ENCODE data around the gene SLC35B1.

DNA sequence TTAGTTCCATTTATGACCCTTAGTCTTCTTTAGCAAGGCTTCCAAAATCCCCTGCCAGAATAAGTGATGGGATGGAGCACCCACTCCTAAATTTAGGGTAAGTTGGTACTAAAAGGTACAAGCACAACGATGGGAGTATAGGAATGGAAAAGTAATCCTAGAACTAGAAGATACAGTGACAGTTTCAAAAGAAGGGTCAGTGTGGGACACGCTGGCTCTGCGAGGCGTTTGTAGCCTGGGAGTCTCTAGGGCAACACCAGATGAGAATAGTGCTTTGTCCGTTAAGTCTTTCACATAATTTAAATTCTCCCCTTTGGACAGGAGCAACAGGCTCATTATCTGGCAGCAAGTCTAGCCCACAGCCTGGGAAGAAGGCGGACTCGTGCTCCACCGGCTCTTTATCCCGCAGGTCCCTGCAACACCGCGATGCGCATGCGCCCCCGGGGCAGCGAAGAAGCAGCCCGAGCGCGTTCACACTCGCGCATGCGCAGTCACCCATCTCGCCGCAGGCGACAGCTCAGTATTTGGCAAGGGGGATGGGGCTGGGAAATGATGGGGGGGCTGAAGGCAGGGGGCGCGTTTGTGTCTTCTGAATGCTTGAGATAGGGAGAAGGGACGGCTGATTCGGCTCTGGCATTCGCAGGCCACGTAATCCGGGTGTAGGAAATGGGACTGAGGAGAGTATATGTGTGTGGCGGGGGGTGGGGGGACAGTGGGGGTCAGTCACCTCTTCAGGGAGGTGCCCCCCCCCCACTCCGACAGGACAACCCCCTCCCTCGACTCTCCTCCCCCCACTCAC is 30.4 kb downstream of the SLC35B1 start:
- TF ChIP-seq, protein P1, sequence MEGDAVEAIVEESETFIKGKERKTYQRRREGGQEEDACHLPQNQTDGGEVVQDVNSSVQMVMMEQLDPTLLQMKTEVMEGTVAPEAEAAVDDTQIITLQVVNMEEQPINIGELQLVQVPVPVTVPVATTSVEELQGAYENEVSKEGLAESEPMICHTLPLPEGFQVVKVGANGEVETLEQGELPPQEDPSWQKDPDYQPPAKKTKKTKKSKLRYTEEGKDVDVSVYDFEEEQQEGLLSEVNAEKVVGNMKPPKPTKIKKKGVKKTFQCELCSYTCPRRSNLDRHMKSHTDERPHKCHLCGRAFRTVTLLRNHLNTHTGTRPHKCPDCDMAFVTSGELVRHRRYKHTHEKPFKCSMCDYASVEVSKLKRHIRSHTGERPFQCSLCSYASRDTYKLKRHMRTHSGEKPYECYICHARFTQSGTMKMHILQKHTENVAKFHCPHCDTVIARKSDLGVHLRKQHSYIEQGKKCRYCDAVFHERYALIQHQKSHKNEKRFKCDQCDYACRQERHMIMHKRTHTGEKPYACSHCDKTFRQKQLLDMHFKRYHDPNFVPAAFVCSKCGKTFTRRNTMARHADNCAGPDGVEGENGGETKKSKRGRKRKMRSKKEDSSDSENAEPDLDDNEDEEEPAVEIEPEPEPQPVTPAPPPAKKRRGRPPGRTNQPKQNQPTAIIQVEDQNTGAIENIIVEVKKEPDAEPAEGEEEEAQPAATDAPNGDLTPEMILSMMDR (IDR thresholded peaks at IDR 0.05): no peak
- no peak for TF ChIP-seq POLR2A (IDR thresholded peaks at IDR 0.05)
